OCI-LY3 (cell line): ENCODE results near the gene PACSIN2.

Experiments
- H2AFZ ChIP-seq: fragments of 200-600, 300-600 bp; shearing (Covaris generic); 2 replicates; pipeline ENCODE4 v1.6.0; 2014; ENCODE audit warnings: antibody characterized with exemption, low read depth, low read length
- H3K27ac ChIP-seq: fragments of 200-600, 300-600 bp; sonication (generic); 2 replicates; pipeline ENCODE4 v1.5.1; 2014; ENCODE audit warnings: mild to moderate bottlenecking, low read length, moderate library complexity, mixed read lengths
- H3K27me3 ChIP-seq: fragments of 200-600, 300-600 bp; sonication (generic); 2 replicates; pipeline ENCODE4 v1.6.1; 2014; ENCODE audit warnings: low read depth, low read length, mixed read lengths
- H3K36me3 ChIP-seq: fragments of 200-600, 300-600 bp; sonication (generic); replicated peaks from 2 replicates; pipeline ENCODE3; 2014; ENCODE audit warnings: low read depth, low read length, mixed read lengths
- H3K4me1 ChIP-seq: fragments of 300-600, 200-600 bp; sonication (generic); 2 replicates; pipeline ENCODE4 v1.6.1; 2014; ENCODE audit warnings: low read length, mixed read lengths
- H3K4me2 ChIP-seq: fragments of 200-600, 300-600 bp; sonication (generic); 2 replicates; pipeline ENCODE4 v1.6.1; 2014; ENCODE audit warnings: low read length, mixed read lengths
- H3K4me3 ChIP-seq: fragments of 300-600, 200-600 bp; sonication (generic); 2 replicates; pipeline ENCODE4 v1.5.1; 2014; ENCODE audit warnings: antibody characterized with exemption, mild to moderate bottlenecking, low read length, moderate library complexity
- H3K79me2 ChIP-seq: fragments of 300-600, 200-600 bp; shearing (Covaris generic); 2 replicates; pipeline ENCODE4 v1.6.1; 2014; ENCODE audit warnings: mild to moderate bottlenecking, low read length, mixed read lengths
- H3K9ac ChIP-seq: fragments of 300-600, 200-600 bp; shearing (Covaris generic); 2 replicates; pipeline ENCODE4 v1.6.0; 2014; ENCODE audit warnings: mild to moderate bottlenecking, low read length, moderate library complexity
- H3K9me3 ChIP-seq: fragments of 200-600, 300-600 bp; shearing (Covaris generic); 2 replicates; pipeline ENCODE4 v1.6.1; 2014; ENCODE audit warnings: low read length, mixed read lengths; ENCODE audit not compliant: insufficient read depth
- H4K20me1 ChIP-seq: fragments of 200-600, 300-600 bp; sonication (generic); 2 replicates; pipeline ENCODE4 v1.6.1; 2016; ENCODE audit warnings: low read length, mixed read lengths; ENCODE audit not compliant: insufficient read depth
- CTCF ChIP-seq: fragments of 200-600, 300-600 bp; sonication (generic); IDR thresholded peaks from 2 replicates; pipeline ENCODE4 v1.5.1; 2014; ENCODE audit warnings: antibody characterized with exemption, low read length, low read depth
- EZH2phosphoT487 ChIP-seq: fragments of 200-600 bp; shearing (Covaris generic); IDR thresholded peaks from 2 replicates; pipeline ENCODE4 v1.6.1; 2018; ENCODE audit warnings: antibody characterized with exemption, mixed run types, low read depth

Gene PACSIN2

GRCh38 chr22:42862045-42862734, 152.8 kb downstream of the PACSIN2 start:
- H3K4me2 ChIP-seq, result no peak overlapping the region
- H3K4me3 ChIP-seq, result no peak overlapping the region

DNA sequence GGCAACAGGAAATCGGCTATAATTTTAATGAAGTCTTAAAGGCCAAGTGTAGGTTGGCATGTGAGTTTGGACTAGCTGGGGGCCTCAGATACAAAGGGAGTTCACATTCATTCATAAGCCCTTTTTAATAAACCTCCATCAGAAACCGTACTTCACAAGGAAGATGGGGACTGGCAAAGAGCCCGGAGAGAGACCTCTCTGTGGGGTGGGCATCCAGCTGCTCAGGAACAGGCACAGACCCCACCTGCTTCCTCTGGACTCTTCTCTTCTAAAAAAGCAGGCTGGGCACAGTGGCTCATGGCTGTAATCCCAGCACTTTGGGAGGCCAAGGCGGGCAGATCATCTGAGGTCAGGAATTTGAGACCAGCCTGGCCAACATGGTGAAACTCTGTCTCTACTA, 154.0 kb downstream of the PACSIN2 start:
- Histone ChIP-seq H3K4me2 (peak overlapping the region; percentile 68), H3K9me3 (0 out of 2 replicates have a peak, but pooled peaks cover 3% of the 10 kb centered on the region), H3K4me1 (peaks cover 31% of the 10 kb centered on the region), H4K20me1 (no peaks in the 10 kb centered on the region), H3K79me2 (peaks cover 6% of the 10 kb centered on the region), H3K9ac (peak overlapping the region; percentile 50; the same call in 1 of the 2 replicates), H3K27ac (peak overlapping the region; percentile 90), H3K4me3 (peak overlapping the region; percentile 25), H3K27me3 (no peaks in the 10 kb centered on the region), H3K36me3 (peaks cover 24% of the 10 kb centered on the region), H2AFZ (no peak overlapping the region)
- TF ChIP-seq CTCF (no peak), EZH2phosphoT487 (no peak)

More at GRCh38 chr22:42862045-42862734, 152.8 kb downstream of the PACSIN2 start:
- no peak overlapping the region for H3K27ac ChIP-seq
- peaks cover 27% of the 10 kb centered on the region for H3K36me3 ChIP-seq
- peaks cover 31% of the 10 kb centered on the region for H3K4me1 ChIP-seq
- no peak overlapping the region for H2AFZ ChIP-seq
- H4K20me1 ChIP-seq, result no peaks in the 10 kb centered on the region
- TF ChIP-seq EZH2phosphoT487 (no peak), CTCF (no peak)
- no peak overlapping the region for H3K9ac ChIP-seq
- H3K9me3 ChIP-seq, result 0 out of 2 replicates have a peak, but pooled peaks cover 3% of the 10 kb centered on the region
- H3K27me3 ChIP-seq, result no peaks in the 10 kb centered on the region
- H3K79me2 ChIP-seq, result no peaks in the 10 kb centered on the region

DNA sequence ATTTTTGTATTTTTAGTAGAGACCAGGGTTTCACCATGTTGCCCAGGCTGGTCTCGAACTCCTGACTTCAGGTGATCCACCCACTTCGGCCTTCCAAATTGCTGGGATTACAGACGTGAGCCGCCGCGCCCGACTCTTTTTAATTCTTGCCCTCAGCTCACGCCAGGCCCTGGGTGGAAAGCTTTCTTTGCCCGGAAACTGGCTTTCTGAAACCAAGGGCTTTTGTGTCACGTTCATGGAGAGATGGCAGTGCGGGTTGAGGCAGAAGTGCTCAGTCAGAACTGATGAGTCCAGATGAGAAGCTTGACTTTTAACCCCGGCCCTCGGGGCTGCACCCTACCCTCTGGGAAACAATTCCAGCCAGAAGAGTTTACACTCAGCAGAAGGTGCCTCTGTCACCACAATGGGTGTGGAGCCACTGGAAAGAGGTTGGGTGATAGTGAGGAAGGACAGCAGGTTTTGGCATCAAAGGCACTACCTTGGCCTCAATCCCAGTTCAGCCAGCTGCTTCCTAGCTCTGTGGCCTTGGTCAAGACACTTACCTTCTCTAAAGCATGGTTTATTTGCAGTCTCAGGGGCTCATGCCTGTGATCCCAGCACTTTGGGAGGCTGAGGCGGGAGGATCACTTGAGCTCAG, 157.0 kb downstream of the PACSIN2 start:
- peaks cover 24% of the 10 kb centered on the region for H3K4me1 ChIP-seq
- H2AFZ ChIP-seq, result no peak overlapping the region
- H3K27ac ChIP-seq, result no peak overlapping the region
- no peak overlapping the region for H3K4me2 ChIP-seq
- H3K79me2 ChIP-seq, result peaks cover 36% of the 10 kb centered on the region
- no peaks in the 10 kb centered on the region for H3K9me3 ChIP-seq
- H4K20me1 ChIP-seq, result peaks cover 15% of the 10 kb centered on the region; the same call in 1 of the 2 replicates
- no peaks in the 10 kb centered on the region for H3K27me3 ChIP-seq
- no peak overlapping the region for H3K4me3 ChIP-seq
- H3K36me3 ChIP-seq, result peaks cover 12% of the 10 kb centered on the region
- H3K9ac ChIP-seq, result no peak overlapping the region
- TF ChIP-seq EZH2phosphoT487, result no peak
- TF ChIP-seq CTCF, result no peak
